ENCODE data around the gene GPX5.

The GPX5 gene

GRCh38 chr6:28558629-28559028, 32.9 kb downstream of the GPX5 start:
- no peak for DNase-seq (ENCODE audit: low read depth)

- no peak for DNase-seq (ENCODE audit: low read depth)
Measured at GRCh38 chr6:28563430-28564095, 37.9 kb downstream of the GPX5 start.

GRCh38 chr6:28565823-28566526, 40.3 kb downstream of the GPX5 start:
- DNase-seq (ENCODE audit: low read depth) = no peak

- no peak for DNase-seq (ENCODE audit: low read depth)
Measured at GRCh38 chr6:28566527-28567252, 41.0 kb downstream of the GPX5 start.

- DNase-seq (ENCODE audit: low read depth) = no peak
Measured at GRCh38 chr6:28567506-28567905, 41.8 kb downstream of the GPX5 start.

- no peak for DNase-seq (ENCODE audit: low read depth)
Measured at GRCh38 chr6:28568515-28569108, 42.9 kb downstream of the GPX5 start.

GRCh38 chr6:28569748-28570147, 44.1 kb downstream of the GPX5 start:
- no peak for DNase-seq (ENCODE audit: low read depth)

- no peak for DNase-seq (ENCODE audit: low read depth)
Measured at GRCh38 chr6:28580475-28580874, 54.8 kb downstream of the GPX5 start.

- no peak for DNase-seq (ENCODE audit: low read depth)
Measured at GRCh38 chr6:28583463-28583862, 57.8 kb downstream of the GPX5 start.

Data from stimulated activated CD4-positive, alpha-beta T cell treated with anti-CD3 and anti-CD28 coated beads, Interleukin-2, amount 100 ng/mL, for 4 hours (primary cell).